PC-3 (cell line): ENCODE results near the gene ID2.

Experiments
- CTCF ChIP-seq: fragments of 300-600 bp; sonication (generic); conservative IDR thresholded peaks from 2 replicates; pipeline ENCODE4 v1.5.1; 2017; ENCODE audit warnings: antibody characterized with exemption, low read depth, mild to moderate bottlenecking, low read length
- EZH2phosphoT487 ChIP-seq: fragments of 300-600 bp; sonication (generic); IDR thresholded peaks from 2 replicates; pipeline ENCODE4 v1.6.1; 2018; ENCODE audit warnings: mild to moderate bottlenecking, antibody characterized with exemption, low read length, borderline replicate concordance

GRCh38 chr2:8636041-8636491 is 45.8 kb upstream of the ID2 start:
- TF ChIP-seq CTCF (no peak), EZH2phosphoT487 (no peak)
